GM18909 (cell line): Measurements from ENCODE around the gene MTX1.
A peak's percentile ranks its signal among the peaks of the same experiment; 100 is the strongest.
"Not testable (repeated sequence)": the region's sequence is repeated elsewhere in the genome, so short reads cannot be mapped to it uniquely, and the experiment has no call there.

Source experiments
- ATAC-seq: cut with Tn5 transposase; IDR thresholded peaks from one replicate; pipeline ENCODE4 v1.9.1; 2021; ENCODE audit warnings: mild to moderate bottlenecking; ENCODE audit not compliant: unreplicated experiment, poor library complexity

The MTX1 gene

DNA sequence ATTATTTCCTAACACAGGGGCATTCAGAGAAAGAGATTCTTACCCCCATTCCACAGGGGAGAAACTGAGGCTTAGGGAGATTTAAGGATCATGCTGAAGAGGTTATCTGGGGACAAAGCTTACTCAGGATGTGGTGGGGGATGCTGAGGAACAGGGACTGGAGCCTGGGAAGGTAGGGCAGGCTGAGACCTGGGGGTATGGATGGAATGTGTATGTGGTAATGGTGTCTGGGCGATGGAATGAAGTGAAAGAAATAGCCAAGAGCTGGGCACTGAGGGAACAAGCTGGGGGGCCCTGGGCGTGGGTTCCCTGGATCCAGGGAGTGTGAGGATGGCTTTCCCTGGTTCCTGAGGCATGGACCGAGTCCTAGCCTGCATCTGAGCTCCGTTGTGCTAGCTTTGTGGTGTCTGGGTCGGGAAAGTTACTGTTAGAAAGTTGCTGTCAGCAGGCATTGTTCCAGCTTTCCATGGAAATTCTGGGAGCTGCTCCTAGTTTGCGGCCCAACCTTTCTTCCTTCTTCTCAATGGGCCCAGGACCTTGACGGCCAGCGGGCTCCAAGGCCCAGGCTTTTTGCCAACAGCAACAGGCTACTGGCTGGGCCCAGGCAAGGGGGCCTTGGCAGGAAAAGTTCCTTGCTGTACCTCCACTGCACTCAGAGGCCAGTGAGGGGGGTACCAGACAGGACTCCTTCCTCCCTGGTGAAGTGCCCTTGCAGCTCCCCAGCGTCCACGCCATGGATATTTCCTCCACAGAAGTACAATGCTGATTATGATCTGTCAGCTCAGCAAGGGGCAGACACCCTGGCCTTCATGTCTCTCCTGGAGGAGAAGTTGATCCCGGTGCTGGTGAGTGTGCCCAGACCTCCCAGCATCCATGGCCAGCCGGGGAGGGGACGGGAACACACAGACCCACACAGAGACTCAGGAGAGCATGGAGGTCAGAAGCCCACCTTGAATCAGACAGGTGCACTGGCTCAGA, 23.8 kb downstream of the MTX1 start:
- not testable (repeated sequence) for ATAC-seq

GRCh38 chr1:155233502-155233901, 25.0 kb downstream of the MTX1 start:
- ATAC-seq = not testable (repeated sequence)

- ATAC-seq = not testable (repeated sequence)
These were observed 26.9 kb downstream of the MTX1 start for GRCh38 chr1:155235375-155235774.

DNA sequence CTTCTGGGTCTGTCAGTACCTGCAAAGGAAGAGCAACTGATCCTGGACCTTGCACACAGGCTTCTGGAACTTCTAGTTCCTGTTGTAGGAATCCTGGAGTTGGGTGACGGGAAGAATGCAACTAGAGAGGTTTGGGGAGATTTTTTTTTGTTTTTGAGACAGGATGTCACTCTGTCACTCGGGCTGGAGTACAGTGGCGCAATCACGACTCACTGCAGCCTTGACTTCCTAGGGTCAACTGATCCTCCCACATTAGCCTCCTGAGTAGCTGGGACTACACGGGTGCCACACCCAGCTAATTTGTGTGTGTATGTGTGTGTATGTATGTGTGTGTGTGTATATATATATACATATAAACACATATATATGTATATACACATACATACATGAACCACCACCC, 28.0 kb downstream of the MTX1 start:
- ATAC-seq = no peak

DNA sequence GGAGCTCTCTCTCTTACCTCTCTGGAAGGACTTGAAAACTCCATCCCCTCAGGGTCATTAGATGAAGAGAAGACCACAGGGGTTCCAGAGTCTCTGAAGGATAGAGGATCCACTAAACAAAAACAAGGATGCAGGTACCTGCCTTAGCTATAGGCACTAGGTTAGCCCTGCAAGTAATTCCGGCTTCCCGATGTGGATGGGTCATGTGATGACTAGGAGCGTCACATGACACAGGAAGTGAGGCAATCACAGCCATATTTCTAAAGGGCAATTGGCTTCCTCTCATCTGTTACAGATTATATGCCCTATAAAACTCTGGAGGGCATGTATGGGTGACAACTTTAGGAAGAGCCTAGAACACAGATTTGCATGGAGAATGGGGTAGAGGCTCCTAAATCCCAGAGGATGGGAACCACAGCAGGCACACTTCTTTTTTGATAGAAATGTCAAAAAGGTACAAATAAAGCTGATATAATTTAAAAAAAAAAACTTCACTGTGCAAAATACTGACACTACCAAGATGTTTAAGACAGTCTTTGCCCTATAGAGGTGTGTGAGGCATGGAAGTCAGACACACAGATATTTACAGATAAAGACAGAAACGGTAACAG, 32.7 kb downstream of the MTX1 start:
- no peak for ATAC-seq

- no peak for ATAC-seq
These were observed 33.4 kb downstream of the MTX1 start for GRCh38 chr1:155241841-155242264.

- no peak for ATAC-seq
These were observed 34.4 kb downstream of the MTX1 start for GRCh38 chr1:155242805-155243358.

- ATAC-seq = peak; percentile 87
These were observed 36.1 kb downstream of the MTX1 start for GRCh38 chr1:155244368-155245162.

DNA sequence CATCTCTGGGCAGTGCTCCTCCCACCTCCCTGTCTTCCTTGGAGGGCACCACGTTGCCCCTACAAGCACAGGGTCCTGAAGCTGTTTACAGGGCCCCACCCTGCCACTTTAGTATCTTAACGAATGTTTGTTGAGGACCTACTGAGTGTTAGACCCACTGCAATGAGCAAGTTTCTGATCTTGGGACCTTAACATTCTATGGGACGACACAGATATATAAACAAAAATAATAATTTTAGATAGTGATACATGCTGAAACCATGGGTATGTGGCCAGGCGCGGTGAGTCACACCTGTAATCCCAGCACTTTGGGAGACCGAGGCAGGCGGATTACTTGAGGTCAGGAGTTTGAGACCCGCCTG, 36.6 kb downstream of the MTX1 start:
- ATAC-seq = no peak

DNA sequence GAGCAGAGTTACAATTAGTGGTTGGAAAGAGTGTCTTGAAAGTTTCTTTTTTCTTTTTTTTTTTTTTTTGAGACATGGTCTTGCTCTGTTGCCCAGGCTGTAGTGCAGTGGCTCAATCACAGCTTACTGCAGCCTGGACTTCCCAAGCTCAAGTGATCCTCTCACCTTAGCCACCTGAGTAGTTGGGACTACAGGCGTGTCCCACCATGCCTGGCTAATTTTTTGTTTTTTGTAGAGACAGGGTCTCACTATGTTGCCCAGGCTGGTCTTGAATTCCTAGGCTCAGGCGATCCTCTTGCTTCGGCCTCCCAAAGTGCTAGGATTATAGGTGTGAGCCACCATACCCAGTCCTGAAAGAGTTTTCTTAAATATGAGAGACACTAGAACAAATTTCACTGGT, 38.3 kb downstream of the MTX1 start:
- ATAC-seq = not testable (repeated sequence)

DNA sequence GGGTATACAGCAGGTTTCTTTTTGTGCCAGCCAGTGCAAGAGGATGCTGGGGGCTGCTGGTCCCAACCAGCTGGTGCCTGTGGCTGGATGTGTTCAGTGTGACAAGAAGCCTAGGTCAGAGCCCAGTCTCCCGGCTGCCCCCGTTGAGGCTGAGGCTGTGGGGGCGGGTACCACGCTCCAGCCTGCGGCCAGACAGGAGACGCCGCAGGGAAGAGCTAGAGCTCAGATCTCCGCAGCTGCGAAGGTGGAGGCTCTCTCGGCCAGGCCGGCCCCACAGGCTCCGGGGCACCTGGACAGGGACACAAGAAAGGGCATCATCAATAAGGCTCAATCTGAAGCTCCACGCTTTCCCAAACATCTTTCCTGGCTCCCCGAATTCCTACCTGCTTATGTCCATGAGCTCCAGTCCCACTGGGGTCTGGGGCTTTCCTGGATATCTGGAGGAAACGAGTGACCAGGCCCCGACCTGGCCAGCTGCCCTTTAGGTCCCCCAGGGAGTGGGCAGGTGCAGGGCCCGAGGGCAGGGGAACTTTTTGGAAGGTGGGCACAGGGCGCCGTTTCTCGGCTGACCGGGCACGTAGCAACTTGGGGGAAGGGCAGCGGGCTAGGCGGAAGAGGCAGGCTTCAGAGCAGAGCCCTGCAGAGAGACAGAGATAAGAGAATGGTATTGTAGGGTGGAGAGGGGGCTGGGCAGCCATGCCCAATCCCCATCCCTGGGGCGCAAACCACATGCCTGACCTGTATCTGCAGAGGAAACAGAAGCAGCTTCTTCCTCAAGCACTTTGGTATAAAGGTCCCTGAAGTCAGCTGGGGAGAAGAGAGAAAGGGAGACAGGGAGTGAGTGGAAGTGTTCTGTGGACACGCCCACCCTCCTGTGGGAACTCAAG, 39.4 kb downstream of the MTX1 start:
- ATAC-seq = no peak

DNA sequence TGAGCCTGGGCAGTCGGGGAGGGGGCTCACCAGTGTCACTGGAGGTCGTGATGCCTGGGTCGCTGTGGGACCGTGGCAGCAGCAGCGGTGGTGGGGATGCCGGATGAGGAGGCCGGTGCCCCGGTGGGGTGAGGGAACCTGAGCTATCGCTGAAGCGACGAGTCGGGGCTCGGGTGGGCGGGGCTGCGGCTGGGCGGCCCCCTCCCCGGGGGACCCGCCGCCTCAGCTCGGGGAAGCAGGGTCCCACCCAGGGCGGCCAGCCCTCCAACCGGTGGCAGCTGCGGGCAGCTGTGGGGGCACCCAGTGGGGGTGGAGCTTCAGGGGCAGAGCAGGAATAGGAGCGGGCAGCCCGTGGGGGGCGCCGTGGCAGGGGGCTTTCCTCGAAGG, 41.7 kb downstream of the MTX1 start:
- peak; percentile 20 for ATAC-seq

- peak; percentile 81 for ATAC-seq
These were observed 42.3 kb downstream of the MTX1 start for GRCh38 chr1:155250633-155251449.

DNA sequence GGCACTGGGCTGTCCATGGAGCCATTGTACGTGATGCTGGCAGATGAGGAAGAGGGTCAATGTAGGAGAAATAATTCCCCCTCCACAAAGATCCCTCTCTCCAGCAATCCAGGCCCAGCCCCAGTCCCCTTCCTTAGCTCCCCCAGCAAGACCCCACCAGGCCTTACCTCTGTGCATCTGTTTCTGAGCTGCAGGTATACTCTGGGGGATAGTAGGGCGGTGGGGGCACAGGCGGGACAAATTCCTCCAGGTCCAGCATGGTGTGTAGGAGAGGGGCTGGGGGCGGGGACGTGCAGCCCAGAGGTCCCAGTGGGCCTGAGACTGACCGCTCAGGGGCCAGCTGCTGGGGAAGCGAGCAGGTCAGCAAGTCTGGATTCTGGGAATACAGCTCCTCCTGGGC, 43.1 kb downstream of the MTX1 start:
- no peak for ATAC-seq

GRCh38 chr1:155253208-155253607, 44.7 kb downstream of the MTX1 start:
- ATAC-seq = no peak

- no peak for ATAC-seq
These were observed 45.3 kb downstream of the MTX1 start for GRCh38 chr1:155253797-155254196.

GRCh38 chr1:155254228-155254713, 45.8 kb downstream of the MTX1 start:
- no peak for ATAC-seq

DNA sequence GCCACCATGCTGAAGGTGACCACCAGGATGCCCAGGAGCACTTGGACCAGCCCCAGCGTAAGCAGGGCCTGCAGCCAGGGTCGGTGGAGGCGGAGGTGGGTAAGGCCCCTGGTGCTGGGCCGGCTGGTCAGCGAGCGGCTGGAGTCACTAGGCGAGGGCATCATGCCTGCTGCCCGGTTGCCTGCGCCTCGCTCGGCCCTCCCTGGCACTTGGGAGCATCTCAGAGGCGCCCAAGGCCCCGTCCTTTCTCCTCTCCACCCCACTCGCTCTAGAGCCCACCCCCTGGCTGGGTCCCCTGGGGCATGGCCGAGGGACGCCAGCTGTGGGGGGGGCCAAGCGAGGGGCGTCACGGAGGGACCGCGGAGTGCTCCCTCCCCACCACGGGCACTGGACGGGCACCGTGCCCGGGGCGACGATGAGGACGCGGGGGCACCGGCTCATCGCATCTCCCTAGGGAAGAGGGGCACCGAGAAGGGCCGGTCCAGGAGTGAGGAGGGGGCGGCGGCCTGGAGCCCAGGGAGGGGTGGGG, 46.3 kb downstream of the MTX1 start:
- ATAC-seq = no peak
